A549 (cell line): Measurements from ENCODE around the gene CDC42BPB.

ENCODE experiments used
- CTCF ChIP-seq: fragments of >200 bp; sonication (Bioruptor Twin); formaldehyde crosslinking; IDR thresholded peaks from 3 replicates; pipeline ENCODE4 v1.5.1; 2016
- ZFP36 ChIP-seq: fragments of 450-650 bp; IDR thresholded peaks from 2 replicates; pipeline ENCODE4 v1.6.1; 2014; ENCODE audit warnings: borderline replicate concordance; ENCODE audit not compliant: partially characterized antibody

GRCh38 chr14:103078860-103079587 lies 21.7 kb upstream of the CDC42BPB start:
- TF ChIP-seq ZFP36 (no peak), CTCF (no peak)
